GM12801 (cell line): ENCODE data around the gene NCCRP1.

Source experiments
- TF ChIP-seq, protein P1 (sequence below): IDR thresholded peaks from one replicate; pipeline ENCODE4 v1.5.1; 2011; ENCODE audit warnings: control low read depth; ENCODE audit not compliant: insufficient read length; ENCODE audit errors: extremely low read depth

NCCRP1 gene

DNA sequence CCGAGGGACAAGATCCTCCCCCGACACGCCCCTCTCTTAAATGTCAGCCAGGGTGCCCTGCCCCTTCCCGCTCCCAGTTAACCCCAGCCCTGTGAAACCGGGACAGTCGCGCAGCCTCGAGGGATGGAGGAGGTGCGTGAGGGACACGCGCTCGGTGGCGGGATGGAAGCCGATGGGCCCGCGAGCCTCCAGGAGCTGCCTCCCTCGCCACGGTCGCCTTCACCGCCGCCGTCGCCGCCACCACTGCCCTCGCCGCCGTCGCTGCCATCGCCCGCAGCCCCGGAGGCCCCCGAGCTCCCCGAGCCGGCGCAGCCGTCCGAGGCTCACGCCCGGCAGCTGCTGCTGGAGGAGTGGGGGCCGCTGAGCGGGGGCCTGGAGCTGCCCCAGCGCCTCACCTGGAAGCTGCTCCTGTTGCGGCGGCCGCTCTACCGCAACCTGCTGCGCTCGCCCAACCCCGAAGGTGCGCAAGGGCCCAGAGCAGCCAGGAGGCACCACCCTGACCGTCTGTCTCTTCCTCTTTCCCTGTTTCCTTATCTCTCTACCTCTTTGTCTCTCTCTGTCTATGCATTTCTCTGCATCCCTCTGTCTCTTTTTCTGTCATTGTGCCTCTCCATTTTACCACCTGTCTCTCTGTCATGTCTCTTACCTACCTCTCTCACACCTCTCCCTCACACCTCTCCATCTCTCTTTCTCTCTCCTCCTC is at the start of gene NCCRP1:
TSS of gene NCCRP1 (plus strand) at position 105 of the 703 bp plus-strand sequence. CDS start at position 124, 19 bp downstream.
- TF ChIP-seq, protein P1, sequence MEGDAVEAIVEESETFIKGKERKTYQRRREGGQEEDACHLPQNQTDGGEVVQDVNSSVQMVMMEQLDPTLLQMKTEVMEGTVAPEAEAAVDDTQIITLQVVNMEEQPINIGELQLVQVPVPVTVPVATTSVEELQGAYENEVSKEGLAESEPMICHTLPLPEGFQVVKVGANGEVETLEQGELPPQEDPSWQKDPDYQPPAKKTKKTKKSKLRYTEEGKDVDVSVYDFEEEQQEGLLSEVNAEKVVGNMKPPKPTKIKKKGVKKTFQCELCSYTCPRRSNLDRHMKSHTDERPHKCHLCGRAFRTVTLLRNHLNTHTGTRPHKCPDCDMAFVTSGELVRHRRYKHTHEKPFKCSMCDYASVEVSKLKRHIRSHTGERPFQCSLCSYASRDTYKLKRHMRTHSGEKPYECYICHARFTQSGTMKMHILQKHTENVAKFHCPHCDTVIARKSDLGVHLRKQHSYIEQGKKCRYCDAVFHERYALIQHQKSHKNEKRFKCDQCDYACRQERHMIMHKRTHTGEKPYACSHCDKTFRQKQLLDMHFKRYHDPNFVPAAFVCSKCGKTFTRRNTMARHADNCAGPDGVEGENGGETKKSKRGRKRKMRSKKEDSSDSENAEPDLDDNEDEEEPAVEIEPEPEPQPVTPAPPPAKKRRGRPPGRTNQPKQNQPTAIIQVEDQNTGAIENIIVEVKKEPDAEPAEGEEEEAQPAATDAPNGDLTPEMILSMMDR: no peak

- TF ChIP-seq, protein P1: no peak
These were observed 49.3 kb upstream of the NCCRP1 start for GRCh38 chr19:39147480-39147879.

DNA sequence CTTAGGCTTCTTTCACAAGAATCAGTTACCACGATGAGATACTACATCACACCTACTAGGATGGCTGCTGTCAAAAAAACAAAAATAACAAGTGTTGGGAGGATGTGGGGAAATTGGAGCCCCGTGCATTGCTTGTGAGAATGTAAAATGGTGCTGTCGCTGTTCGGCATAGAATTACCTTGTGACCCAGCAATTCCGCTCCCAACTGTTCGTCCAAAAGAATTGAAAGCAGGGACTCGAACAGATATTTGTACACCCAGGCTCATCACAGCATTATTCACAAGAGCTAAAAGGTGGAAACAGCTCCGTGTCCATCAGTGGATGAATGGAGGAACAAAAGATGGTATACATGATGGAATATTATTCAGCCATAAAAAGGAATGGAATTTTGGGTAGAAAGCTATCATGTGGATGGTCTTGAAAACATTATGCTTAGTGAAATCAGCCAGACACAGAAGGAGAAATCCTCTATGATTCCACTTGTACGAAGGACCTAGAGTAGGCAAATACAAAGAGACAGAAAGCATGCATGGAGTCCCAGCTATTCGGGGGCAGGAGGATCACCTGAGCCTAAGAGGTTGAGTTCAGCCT is 47.7 kb upstream of the NCCRP1 start:
- TF ChIP-seq, protein P1: no peak

GRCh38 chr19:39150235-39150634 is 46.5 kb upstream of the NCCRP1 start:
- TF ChIP-seq, protein P1: no peak

GRCh38 chr19:39150807-39151600 is 45.8 kb upstream of the NCCRP1 start:
- TF ChIP-seq, protein P1: no peak

DNA sequence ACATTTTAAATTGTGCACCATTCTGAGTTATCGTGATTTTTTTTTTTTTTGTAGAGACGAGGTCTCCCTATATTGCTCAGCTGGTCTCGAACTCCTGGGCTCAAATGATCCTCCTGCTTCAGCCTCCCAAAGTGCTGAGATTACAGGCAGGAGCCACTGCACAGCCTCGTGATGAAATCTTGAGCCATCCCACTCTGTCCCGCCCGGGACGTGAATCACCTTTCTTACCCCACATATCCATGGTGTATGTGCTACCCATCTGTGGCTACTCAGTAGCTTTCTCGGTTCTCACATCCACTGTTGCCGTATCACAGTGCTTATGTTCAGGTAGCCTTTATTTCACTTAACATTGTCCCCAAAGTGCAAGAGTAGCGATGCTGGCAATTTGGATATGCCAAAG is 44.7 kb upstream of the NCCRP1 start:
- TF ChIP-seq, protein P1: no peak

GRCh38 chr19:39154100-39154628 is 42.6 kb upstream of the NCCRP1 start:
- TF ChIP-seq, protein P1: no peak
